Activated effector memory CD4-positive, alpha-beta T cell treated with anti-CD3 and anti-CD28 coated beads, Interleukin-2, amount 50 U/mL, for 16 hours (primary cell): ENCODE results near the gene COL23A1.
"Not testable (repeated sequence)": the region's sequence is repeated elsewhere in the genome, so short reads cannot be mapped to it uniquely, and the experiment has no call there.

ENCODE experiments used
- DNase-seq: peaks from one replicate; pipeline ENCODE4 v3.0.0-alpha.2; 2020

COL23A1 gene

DNA sequence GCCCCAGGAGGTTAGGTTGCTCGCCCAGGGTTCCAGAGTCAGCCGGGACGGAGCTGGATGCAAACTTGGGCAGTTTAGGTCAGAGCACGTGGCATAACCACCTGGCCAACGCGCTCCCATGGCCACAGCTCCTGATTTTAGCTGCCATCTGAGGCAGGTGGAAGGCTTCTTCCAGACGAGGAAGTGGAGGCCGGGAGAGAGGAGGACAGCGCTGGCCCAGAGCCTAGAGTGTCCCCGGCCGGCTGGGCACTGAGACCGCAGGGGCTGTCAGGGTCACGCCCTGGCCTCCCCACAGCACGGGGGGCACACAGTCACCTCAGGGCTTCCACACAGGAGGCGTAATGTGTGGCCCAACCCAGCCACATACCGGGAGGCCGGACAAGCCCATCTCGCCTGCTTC lies 341.4 kb downstream of the COL23A1 start:
- DNase-seq: no peak

DNA sequence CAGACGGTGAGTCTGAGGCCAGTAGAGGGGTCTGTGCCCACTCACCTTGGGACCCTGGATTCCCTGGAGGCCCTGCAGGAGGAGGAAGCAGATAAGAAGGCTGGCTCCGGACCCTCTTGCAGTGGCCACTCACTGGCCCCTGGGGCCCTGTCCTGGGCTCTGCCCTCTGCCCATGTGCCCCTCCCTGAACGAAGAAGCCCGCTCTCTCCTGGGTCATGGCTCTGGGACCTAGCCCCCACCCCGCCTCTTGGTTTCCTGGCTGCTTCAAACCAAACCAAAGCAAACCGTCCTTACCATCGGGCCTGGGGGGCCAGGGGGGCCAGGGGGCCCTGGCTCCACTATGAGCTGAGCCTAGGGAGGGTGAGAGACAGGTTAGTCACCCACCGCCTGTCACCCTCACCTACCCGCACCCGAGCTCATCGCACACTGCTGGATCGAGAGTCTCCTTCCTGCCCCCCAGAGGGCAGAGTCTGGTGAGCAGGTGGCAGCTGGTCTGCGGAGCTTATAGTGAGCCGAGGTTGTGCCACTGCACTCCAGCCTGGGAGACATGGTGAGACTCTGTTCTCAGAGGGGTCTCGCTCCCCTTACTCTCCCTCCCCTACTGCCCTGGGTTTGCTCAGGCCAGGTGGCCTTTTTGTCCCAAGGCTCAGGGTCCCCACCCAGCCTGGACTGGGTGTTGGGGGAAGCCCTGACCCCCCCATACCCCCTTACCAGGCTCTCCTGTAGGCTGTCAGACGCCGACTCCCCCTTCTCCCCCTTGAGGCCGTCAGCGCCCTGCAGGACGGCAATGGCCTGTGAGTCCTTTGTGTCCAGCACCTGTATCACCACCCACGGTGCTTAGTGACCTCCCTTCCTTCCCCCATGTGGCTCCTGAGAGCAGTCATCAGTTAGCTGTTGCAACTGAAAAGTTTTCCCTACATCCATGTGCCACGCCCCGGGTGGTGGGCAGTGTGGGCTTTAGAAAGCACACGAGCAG lies 342.4 kb downstream of the COL23A1 start:
- DNase-seq: no peak

DNA sequence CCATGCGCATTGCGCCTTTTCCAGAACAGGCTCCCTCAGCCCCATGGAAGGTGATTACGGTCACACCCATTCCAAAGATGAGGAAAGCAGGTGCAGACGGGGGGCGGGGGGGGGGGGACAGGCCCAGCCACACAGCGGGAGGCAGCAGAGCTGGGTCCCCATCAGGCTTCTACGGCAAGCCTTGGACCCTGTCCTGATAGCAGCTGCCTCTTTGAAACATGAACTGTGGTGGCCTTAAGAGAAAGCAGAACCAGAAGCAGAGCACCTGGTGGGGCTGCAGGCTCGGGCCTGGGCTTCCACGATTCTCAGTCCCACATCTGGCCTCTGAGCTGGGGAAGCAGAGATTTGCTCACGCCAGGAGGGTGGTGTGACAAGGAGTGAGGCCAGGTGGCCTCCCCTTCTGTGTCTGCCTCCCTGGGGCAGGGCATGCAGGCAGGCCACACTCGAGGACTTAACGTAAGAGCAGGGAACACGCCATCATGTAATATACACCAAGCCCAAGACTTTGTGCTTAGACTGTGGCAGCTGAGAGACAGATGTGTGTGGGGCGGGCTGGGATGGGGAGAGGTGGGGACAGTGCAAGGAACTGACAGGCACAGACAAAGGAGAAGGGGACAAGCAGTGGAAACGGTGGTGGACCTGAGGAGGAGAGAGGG lies 343.4 kb downstream of the COL23A1 start:
- DNase-seq: no peak

DNA sequence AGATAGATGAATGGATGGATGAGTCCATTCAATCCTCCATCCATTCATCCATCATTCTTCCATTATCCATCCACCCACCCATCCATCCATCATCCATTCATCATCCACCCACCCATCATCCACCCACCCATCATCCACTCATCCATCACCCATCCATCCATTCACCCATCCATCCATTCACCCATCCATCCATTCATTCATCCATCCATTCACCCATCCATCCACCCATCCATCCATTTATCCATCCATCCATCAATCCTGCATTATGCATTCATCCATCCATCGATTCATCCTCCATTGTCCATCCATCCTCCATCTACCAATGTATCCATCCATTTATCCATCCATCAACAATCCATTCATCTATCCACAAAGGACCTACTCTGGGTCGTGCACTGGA lies 344.8 kb downstream of the COL23A1 start:
- no peak for DNase-seq

DNA sequence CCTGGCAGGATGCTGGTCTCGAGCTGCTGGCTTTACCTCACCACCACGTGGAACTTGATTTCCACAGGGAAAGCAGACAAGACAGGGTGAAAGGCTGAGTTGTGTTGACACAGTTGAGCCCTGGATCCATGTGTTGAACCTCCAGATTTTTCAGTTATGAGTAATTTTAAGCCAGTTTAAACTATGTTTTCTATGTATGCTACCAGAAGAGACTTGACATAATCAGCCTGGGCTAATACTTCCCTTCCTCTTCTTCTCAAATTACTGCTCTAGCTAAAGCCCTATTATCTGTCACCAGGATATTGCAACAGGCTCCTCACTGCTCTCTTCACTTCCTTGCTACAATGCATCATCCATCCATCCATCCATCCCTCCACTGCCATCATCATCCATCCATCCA lies 345.6 kb downstream of the COL23A1 start:
- no peak for DNase-seq

DNA sequence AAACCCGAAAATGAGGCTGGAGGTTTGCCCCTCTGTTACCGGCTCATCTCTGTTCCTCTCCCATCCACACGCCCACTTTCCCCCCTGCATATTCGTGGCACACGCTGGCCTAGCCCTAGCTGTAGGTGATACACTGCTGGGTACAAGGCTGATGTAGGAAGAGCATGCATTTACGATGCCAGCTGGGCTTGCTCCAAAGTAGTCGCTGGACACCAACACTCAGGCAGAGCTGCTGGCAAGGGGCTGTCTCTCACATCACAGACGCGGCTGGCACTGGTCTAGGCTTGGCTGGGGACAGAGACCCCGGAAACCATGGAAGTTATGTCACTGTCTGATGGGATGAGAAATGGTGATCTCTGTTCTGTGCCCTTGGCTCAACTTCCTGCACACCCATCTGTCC lies 347.8 kb downstream of the COL23A1 start:
- no peak for DNase-seq

DNA sequence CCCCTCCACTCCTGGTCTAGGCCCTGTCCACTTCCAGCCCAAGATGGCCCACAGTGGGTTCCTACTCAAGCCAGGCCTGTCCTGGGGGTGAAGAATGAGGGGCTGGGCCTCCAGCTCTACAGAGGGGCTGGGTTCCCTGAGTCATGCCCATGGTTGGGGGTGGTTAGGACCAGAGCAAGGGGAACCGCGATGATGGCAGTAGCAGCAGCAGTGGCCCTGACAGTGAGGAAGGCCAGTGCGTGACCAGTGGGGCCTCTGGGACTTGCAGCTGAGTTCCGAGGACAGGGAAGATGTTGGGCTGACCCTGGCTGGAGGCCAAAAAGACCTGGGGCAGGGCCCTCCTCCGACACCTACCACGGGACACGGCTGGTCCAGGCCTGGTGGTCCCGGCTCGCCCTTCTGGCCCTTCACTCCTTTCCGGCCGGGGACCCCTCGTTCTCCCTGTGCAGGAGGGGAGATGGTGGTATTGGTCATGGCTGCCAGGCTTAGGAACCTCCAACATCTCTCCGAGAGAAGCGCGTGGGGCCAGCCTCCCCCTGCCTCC lies 348.4 kb downstream of the COL23A1 start:
- no peak for DNase-seq

DNA sequence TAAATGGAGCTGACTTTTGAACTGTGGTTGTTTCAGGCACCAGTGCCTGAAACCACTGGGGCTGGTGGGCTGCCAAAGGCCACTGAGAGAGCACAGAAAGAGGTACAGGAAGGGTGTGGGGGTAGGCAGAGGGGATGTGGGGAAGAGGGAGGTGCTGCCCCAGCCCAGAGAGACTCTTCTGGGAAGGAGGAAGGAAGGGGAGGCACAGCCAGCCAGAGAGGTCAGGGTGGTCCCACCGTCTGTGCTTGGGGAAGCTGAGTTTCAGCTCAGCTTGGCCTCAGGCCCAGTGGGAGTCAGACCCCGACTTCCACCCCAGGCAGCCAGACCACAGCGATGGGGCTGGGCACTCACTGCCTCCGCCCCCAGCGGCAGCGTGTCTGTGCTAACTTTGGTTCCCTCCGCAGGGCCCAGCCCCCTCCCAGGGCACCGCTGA lies 348.9 kb downstream of the COL23A1 start:
- no peak for DNase-seq

DNA sequence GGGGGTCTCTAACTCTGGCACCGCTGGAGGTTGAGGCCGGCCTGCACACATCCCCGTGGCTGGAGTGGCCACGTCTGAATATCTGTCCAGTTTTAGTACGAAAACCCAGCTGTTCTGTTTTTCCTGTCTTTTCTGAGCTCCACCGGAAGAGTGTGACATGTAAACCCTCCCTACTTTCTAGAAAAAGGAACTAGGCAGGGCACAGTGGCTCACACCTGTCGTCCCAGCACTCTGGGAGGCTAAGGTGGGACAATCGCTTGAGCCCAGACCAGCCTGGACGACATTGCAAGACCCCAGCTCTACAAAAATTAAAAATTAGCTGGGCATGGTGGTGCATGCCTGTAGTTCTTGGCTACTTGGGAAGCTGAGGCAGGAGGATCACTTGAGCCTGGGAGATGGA lies 349.4 kb downstream of the COL23A1 start:
- no peak for DNase-seq

DNA sequence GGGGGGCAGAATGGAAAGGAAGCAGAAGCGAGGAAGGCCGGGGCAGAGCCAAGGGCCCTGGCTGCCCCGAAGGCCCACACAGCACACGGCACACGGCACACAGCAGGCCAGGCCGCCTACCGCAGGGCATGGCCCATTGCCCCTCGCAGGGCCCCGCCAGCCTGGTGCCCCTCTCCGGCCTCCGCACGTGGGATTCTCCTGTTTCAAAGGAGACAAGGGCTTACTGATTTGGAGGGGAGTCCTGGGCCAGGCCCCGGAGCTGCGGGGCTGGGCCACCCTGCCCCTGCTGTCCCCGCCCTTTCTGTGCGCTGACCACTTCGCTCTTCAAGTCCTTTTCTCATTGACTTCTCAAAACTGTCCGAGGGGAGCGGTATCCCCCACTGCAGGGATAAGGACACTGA lies 349.9 kb downstream of the COL23A1 start:
- DNase-seq: no peak

DNA sequence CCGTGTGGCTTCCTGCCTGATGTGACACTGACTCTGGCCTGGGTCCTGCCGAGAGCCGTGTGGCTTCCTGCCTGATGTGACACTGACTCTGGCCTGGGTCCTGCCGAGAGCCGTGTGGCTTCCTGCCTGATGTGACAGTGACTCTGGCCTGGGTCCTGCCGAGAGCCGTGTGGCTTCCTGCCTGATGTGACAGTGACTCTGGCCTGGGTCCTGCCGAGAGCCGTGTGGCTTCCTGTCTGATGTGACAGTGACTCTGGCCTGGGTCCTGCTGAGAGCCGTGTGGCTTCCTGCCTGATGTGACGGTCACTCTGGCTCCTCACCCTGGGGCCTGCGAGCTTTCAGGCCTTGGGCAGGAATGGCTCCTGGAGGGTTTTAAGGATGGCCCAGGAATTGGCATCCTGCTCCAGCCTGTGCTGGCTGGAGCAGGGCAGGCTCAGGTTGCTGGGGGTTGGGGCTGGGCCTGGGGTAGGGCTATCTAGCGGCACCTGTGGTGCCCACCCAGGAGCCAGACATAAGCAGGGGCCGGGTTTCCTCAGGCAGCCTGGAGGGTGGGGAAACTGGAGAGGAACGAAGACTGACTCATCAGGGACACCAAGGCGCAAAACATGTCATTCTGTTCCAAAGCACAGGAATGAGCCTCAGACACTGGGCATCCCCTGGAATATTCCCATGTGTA lies 350.4 kb downstream of the COL23A1 start:
- not testable (repeated sequence) for DNase-seq

DNA sequence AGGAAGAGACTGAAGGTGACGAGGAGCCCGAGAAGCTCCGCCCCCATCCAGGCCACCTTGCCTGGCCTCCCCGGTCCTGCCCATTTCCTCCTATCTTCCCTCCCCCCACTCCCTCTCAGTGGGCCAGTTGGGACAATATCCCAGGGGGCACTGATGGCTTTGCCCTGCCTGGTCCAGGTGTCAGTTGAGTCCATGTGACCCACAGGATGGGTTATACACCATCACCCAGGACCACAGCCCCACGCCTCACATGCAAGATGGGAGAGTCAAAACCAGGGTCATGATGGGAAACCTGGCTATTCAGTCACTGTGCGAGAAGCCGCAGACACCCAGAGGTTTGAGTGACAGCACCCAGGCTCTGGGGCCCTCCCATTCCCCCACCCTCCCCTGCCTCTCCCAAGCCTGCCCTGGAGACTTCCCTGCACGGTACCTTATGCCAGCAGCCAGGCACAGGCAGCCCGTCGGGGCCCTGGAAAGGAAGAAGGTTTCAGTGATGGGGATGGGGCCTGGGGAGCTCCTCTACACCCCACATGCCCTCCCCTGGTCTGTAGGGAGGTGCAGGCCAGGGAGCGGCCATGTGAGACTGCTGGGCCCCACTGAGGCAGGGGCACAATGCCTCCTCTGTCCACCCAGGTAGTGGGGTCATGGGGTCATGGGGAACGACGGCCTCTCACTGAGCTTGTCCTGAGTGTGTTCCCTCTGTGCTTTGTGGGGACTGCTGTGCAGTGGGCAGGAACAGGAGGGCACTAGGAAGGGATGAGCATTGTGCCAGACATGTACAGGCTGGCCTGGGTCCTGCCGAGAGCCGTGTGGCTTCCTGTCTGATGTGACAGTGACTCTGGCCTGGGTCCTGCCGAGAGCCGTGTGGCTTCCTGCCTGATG lies 351.2 kb downstream of the COL23A1 start:
- no peak for DNase-seq

DNA sequence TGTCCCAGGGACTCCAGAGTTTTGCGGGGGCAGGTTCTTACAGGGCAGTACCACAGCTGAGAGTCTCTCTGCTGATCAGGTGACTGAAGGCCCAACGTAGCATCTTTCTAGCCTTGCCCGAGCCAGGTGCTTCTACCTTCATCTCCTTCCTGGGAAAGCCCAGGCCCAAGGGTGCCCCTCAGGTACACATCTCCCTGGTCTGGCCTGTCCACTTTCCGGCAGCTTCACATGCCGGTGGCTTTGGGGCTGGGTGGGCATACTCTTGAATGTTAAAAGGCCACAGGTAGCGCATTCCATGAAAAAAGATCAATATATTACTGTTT lies 351.9 kb downstream of the COL23A1 start:
- DNase-seq: no peak

DNA sequence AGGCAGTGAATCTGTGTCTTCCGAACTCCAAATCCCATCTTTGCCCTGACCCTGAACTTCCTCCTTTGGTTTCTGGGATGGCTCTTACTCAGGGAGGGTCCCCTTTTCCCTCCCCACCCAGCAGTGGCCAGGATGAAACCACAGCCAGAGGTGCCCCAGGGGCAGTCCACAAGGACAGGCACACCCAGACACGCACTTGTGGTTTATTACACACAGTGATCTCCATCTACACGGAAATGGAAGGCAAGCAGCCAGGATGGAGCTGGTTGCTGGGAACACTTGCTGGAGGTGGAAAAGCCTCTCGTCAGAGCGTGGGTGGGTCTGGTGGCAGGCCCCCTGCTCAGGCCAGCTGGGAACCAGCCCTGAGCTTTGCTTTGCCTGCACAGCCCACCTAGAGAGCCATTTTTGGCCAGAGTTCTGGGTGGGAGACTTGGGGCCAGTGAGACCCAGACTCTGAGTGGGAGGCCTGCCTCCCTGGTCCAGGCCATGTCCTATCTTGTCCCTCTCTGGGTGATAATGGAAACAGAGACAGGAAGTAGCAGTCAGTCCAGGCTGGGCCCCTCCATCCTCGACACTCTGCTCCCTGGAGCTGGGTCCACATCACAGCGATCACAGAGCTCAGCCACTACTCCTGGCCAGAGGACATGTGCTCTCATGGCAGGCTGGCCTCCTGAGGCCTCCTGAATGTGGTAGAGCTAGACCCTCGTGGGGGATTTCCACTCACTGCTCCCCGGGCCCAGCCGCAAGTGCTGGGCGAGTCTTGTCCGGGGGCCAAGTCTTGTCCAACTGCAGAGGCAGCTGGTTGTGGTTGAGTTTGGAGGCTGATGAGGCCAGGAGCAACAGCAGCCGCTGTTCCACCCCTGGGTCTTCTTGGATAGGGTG lies 352.5 kb downstream of the COL23A1 start:
- DNase-seq: no peak

DNA sequence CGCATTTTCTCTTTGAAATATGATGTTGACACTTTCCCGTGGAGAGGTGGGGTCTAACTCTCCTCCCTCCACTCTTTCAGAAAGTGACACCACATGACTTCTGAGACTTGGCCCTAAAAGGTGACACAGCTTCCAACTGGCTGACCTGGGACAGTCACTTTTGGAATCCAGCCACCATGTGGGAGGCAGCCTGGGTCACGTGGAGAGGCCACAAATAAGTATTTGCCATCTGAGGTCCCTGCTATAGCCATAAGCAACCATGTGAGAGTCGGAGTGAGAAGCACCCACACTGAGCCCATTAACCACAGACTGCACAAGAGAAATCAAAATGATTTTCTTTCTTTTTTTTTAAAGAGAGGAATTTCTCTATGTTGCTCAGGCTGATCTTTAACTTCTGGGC lies 353.5 kb downstream of the COL23A1 start:
- no peak for DNase-seq

DNA sequence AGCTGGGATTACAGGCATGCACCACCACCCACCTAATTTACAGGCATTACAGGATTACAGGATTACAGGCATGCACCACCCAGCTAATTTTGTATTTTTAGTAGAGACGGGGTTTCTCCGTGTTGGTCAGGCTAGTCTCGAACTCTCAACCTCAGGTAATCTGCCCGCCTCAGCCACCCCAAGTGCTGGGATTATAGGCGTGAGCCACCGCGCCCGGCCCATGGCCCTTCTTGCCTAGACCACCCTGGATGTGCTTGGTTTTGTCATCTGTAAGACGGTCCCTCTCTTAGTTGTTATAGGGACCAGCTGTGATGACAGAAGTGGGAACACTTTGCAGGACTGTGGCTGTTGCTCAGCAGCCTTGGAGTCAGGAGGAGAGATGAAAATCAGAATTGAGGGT lies 354.1 kb downstream of the COL23A1 start:
- no peak for DNase-seq

DNA sequence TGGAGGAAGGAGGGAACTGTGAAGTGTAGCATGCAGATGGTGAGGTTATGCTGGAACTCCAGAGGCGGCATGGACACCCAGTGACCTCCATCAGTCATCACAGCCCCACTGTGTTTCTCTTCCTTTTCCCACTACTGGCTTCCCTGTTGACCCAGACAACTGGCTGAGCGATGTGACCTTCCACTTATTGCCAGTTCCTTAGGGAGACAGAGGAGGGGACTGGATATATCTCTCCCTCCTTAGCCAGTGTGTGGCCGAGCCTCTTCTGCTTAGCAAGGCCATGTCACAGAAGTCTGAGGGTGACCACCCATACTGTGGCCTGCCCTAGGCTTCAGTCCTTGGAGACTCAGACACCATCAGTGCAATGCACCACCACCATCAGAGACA lies 354.6 kb downstream of the COL23A1 start:
- DNase-seq: no peak

DNA sequence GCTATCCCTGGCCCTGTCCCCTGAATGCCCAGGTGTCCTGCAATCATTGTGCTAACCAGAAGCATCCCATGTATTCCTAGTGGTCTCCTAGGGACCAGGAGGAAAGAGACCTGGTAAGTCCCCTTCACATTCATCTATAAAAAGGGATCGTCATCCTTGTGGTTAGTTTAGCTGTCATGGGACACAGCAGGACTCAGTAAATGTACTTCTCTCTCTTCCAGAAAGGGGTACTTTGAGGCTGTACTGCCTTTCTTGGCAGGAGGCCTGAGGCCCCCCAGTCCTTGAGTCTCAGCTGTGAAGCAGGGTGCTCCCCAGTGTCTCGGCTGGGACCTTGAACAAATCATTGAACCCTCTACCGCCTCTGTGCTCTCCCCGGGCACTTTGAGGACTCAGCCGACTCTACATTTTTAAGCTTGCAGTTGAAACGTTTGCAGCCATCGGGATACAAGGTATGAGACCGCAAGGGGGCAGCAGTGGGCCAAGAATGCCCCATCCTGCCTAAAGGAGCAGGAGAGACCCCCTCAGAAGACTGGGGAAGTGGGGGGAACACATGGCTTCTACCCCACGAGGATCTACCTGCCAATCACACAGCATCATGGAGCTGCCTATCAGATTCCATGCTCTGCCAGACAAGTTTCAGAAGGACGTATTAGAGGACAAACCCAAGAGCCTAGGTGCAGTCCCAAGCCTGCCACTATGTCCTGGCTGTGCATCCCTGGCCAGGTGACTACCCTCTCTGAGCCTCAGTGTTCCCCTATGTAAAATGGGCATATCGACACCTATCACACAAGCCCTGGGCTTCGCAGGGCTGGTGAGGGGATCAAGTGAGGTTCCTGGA lies 355.2 kb downstream of the COL23A1 start:
- DNase-seq: peak; percentile 89

DNA sequence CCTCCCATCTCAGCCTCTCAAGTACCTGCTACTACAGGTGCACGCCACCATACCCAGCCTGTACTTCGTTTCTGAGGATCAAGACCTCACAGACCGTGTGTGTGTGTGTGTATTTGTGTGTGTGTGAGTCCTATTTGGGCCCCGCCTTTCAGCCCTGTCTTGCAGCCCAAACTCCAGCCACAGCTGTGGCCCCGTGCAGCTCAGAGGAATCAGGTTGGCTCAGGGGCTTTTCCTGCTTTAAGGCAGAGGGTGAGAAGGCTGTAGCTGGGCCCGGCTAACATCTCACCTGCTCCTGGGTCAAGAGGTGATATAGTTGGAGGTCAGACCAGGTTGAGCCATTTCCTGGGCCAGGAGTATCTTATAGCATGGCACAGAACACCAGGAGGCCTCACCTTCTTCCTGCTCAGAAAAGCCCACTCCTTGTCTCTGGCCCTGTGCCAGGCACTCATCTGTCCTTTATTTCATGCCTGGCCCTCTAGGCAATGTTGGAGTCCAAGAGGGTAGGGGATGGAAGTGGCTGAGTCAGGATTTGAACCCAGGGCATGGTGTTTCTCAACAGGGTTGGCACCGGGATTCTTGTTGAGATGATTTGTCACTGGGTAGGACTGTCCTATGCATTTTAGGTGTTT lies 356.0 kb downstream of the COL23A1 start:
- no peak for DNase-seq

DNA sequence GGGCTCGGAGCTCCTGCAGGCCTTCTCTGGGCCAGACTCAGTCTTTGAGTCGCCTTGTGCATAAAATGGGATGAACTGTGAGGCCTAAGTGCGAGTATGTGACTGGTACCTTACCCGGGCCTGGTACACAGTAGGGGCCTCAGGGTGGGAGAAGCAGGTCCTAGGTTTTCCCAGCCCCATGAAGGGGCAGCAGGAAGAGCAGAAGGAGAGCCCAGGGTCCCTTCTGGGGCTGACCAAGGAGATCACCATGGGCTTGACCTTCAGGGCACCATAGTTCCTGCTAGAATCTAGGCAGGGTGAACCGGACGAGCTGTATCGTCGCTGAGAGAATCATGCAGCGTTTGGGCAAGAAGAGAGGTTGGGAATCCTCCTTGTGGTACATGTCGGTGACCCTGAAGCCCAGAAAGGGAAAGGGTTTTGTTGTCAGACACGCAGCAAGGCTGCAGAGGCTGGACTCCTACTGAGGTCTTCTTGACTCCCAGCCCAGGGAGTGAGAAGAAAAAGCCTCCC lies 357.2 kb downstream of the COL23A1 start:
- no peak for DNase-seq
